Nephron (organoid): ENCODE measurements around the gene SGTA.

Source experiments
- H3K27ac Mint-ChIP-seq, 3 experiments: 2 replicates each; pipeline ENCODE4 v1.8.0; 2020; ENCODE audit warnings: mixed read lengths in 3 of 3, mild to moderate bottlenecking in 2 of 3, moderate library complexity in 1 of 3
- H3K27me3 Mint-ChIP-seq: 2 replicates; pipeline ENCODE4 v1.8.0; 2021; ENCODE audit warnings: low read depth, mild to moderate bottlenecking, moderate library complexity, mixed read lengths
- H3K36me3 Mint-ChIP-seq: 2 replicates; pipeline ENCODE4 v1.8.0; 2020; ENCODE audit warnings: low read depth, mixed read lengths
- H3K4me1 Mint-ChIP-seq: 2 replicates; pipeline ENCODE4 v1.8.0; 2020; ENCODE audit warnings: mixed read lengths
- H3K4me3 Mint-ChIP-seq, 3 experiments: 2 replicates each; pipeline ENCODE4 v1.8.0; 2020; ENCODE audit warnings: mild to moderate bottlenecking in 3 of 3, mixed read lengths in 3 of 3, moderate library complexity in 2 of 3
- H3K9me3 Mint-ChIP-seq: 2 replicates; pipeline ENCODE4 v1.8.0; 2020; ENCODE audit warnings: mixed read lengths
- TF ChIP-seq, protein P1 (sequence below), 3 experiments: fragments of 200-600 bp; sonication (generic); IDR thresholded peaks; one replicate each; pipeline ENCODE4 v1.5.0; 2021; ENCODE audit warnings: antibody characterized with exemption in 3 of 3; ENCODE audit not compliant: unreplicated experiment in 3 of 3

SGTA gene

DNA sequence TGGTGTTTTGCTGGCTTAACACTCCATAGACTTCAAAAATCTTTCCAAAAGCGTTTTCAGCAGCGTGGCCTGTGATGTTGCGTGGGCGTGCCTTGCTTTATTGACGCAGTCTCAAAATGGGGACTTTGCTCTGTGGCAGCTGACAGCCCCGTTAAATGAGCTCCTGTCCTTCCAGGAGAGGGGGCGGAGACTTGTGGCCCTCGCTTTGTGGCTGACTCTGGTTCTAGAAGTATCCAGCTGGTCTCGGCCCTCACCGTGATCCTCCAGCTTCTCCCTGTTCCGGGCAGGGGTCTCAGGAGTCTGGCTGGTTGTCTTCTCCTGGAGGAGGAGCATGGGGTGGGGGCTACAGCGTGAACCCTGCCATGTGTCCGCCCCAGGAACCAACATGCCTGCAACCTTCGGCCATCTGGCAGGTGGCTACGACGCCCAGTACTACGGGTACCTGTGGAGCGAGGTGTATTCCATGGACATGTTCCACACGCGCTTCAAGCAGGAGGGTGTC lies 28.2 kb upstream of the SGTA start:
- TF ChIP-seq, protein P1, sequence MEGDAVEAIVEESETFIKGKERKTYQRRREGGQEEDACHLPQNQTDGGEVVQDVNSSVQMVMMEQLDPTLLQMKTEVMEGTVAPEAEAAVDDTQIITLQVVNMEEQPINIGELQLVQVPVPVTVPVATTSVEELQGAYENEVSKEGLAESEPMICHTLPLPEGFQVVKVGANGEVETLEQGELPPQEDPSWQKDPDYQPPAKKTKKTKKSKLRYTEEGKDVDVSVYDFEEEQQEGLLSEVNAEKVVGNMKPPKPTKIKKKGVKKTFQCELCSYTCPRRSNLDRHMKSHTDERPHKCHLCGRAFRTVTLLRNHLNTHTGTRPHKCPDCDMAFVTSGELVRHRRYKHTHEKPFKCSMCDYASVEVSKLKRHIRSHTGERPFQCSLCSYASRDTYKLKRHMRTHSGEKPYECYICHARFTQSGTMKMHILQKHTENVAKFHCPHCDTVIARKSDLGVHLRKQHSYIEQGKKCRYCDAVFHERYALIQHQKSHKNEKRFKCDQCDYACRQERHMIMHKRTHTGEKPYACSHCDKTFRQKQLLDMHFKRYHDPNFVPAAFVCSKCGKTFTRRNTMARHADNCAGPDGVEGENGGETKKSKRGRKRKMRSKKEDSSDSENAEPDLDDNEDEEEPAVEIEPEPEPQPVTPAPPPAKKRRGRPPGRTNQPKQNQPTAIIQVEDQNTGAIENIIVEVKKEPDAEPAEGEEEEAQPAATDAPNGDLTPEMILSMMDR (IDR thresholded peaks at IDR 0.05; ENCODE audit: unreplicated experiment in 3 of 3): no peak
- Mint-ChIP-seq H3K27ac (no peak overlapping the region), H3K36me3 (peaks cover 15% of the 10 kb centered on the region), H3K4me1 (no peaks in the 10 kb centered on the region), H3K9me3 (no peaks in the 10 kb centered on the region), H3K4me3 (no peak overlapping the region), H3K27me3 (no peaks in the 10 kb centered on the region)

DNA sequence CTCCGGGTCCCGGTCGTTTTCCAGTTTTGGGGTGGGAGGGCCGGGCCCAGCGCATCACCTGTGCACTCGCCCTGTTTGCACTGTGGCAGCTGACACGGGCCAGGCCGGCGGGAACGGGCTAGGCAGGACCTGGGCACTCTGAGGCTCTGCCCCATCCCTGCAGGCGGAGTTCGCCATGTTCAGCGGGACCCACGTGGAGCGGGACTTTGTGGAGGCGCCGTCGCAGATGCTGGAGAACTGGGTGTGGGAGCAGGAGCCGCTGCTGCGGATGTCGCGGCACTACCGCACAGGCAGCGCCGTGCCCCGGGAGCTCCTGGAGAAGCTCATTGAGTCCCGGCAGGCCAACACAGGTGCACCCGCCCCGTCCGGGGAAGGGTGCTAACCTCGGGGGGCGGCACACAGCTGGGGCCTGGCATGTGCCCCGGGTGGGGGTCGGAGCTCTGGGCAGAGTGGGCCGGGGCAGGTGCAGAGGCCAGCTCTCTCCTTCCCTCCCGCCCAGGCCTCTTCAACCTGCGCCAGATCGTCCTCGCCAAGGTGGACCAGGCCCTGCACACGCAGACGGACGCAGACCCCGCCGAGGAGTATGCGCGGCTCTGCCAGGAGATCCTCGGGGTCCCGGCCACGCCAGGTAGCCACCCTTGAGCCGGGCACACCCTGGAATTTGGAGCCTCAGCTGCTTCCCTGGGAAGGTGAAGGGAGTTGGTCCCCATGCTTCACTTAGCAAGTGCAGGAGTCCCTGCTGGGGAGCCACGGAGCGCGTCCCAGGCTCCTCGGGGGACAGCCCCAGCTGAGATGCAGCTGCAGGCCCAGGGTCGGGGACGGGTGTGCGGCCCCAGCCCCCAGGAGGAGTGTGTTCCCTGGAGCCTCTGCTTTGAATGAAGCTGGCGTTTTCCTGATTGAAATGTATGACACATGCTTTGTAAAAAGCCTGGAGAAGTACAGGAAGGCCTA lies 27.3 kb upstream of the SGTA start:
- H3K9me3 Mint-ChIP-seq: no peaks in the 10 kb centered on the region
- H3K4me3 Mint-ChIP-seq: no peak overlapping the region
- H3K36me3 Mint-ChIP-seq: peaks cover 14% of the 10 kb centered on the region
- no peaks in the 10 kb centered on the region for H3K4me1 Mint-ChIP-seq
- H3K27ac Mint-ChIP-seq: no peak overlapping the region
- TF ChIP-seq, protein P1 (IDR thresholded peaks at IDR 0.05; ENCODE audit: unreplicated experiment in 3 of 3): no peak
- H3K27me3 Mint-ChIP-seq: no peaks in the 10 kb centered on the region

DNA sequence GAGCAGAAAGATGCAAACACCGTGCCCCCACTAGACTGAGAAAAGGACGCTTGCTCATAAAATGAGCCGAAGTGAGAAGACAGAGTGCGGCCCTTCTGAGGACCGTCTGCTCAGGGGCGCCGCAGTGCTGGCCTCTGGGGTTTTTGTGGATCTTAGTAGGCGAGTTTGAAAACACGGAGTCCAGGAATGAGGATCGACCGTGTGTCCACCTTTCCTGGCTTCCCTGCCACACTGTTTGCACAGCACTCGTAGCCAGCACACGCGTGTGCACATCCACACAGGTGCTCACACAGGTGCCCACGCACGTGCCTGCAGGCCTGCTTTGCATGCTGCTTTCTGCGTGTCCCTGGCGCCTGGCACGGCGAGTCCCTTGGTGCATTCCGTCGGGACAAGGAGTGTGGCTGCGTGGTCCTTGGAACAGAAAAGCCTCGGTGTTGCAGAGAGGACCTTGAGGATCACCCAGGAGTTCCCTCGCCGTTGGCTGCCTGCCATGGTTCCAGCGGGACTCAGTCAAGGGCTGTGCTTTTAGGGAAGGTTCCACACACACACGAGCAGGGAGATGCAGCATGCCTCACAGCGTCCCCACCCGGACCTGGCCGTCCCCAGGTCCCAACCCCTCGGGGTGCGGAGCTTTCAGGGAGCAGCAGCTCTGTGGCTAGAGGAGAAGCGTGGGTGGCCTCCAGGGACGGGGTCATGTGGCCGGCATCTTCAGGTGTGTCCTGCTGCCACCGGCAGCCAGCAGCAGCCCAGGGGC lies 26.5 kb upstream of the SGTA start:
- TF ChIP-seq, protein P1 (IDR thresholded peaks at IDR 0.05; ENCODE audit: unreplicated experiment in 3 of 3): no peak
- Mint-ChIP-seq H3K9me3 (no peaks in the 10 kb centered on the region), H3K27ac (peak overlapping the region in 1 of 3 experiments; percentile 56), H3K36me3 (peaks cover 16% of the 10 kb centered on the region), H3K4me3 (no peak overlapping the region), H3K4me1 (no peaks in the 10 kb centered on the region), H3K27me3 (no peaks in the 10 kb centered on the region)

DNA sequence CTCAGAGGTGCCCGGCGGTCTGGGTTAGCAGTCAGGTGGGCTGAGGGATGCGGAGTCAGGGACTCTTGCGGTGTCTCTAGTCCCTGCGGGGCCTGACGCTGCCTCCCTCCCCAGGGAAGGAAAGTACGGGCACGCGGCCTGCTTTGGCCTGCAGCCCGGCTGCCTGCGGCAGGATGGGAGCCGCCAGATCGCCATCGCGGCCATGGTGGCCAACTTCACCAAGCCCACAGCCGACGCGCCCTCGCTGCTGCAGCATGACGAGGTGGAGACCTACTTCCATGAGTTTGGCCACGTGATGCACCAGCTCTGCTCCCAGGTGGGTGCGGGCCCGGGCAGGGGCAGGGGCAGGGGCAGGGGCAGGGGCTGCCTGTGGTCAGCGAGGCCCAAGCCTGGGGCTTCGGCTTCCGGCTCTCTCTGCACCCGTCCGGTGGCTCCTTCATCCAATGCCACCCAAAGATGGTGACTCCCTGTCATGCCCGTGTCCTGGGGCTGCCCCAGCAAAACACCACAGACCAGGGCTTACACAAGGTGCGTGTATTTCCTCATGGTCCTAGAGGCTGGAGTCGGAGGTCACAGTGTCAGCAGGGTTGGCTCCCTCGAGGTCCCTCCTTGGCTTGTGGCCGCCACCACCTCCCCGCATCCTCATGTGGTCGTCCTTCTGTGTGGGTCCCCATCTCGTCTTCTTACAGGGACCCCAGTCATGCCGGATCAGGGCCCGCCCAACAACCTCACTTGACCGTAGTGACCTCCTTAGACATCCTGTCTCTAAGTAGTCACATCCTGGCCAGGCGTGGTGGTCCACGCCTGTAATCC lies 25.3 kb upstream of the SGTA start:
- H3K27me3 Mint-ChIP-seq: no peaks in the 10 kb centered on the region
- TF ChIP-seq, protein P1 (IDR thresholded peaks at IDR 0.05; ENCODE audit: unreplicated experiment in 3 of 3): no peak
- no peaks in the 10 kb centered on the region for H3K9me3 Mint-ChIP-seq
- no peak overlapping the region for H3K4me3 Mint-ChIP-seq
- H3K4me1 Mint-ChIP-seq: no peaks in the 10 kb centered on the region
- peaks cover 20% of the 10 kb centered on the region for H3K36me3 Mint-ChIP-seq
- H3K27ac Mint-ChIP-seq: no peak overlapping the region

DNA sequence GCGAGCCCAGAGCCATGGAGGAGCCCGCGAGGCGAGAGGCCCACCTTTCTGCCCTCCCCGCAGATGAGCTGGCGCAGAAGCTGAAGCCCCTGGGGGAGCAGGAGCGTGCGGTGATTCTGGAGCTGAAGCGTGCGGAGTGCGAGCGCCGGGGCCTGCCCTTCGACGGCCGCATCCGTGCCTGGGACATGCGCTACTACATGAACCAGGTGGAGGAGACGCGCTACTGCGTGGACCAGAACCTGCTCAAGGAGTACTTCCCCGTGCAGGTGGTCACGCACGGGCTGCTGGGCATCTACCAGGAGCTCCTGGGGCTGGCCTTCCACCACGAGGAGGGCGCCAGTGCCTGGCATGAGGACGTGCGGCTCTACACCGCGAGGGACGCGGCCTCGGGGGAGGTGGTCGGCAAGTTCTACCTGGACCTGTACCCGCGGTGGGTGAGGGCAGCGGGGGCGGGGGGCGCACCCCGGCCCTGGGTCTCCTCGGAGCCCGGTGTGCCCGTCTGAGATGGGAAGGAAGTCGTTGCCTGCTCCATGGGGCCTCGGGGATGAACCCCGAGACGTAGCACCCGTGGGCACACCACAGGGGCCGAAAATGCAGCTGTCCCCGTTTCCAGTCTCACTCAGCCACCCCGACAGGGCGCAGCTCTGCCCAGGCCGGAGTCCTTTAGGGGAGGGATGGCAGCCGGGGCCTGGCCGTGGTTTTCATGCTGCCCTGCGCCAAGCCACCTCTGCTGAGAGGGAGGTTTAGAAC lies 24.5 kb upstream of the SGTA start:
- no peaks in the 10 kb centered on the region for H3K4me1 Mint-ChIP-seq
- TF ChIP-seq, protein P1 (IDR thresholded peaks at IDR 0.05; ENCODE audit: unreplicated experiment in 3 of 3): no peak
- no peaks in the 10 kb centered on the region for H3K9me3 Mint-ChIP-seq
- no peak overlapping the region for H3K4me3 Mint-ChIP-seq
- no peaks in the 10 kb centered on the region for H3K27me3 Mint-ChIP-seq
- H3K27ac Mint-ChIP-seq: no peak overlapping the region
- H3K36me3 Mint-ChIP-seq: peaks cover 27% of the 10 kb centered on the region
